HAP-1 (cell line): ENCODE results near the gene PPP2R3C.

ENCODE experiments used
- DNase-seq, 2 experiments: peaks; one replicate each; pipeline ENCODE4 v3.0.0-alpha.2; 2016 to 2020; ENCODE audit warnings: low spot score in 2 of 2
- H3K27me3 ChIP-seq: fragments of 250-450 bp; sonication (Bioruptor Pico); 2 replicates; pipeline ENCODE4 v1.5.1; 2020; ENCODE audit warnings: low read depth, mild to moderate bottlenecking, moderate library complexity
- H3K36me3 ChIP-seq: fragments of 250-450 bp; sonication (Bioruptor Pico); replicated peaks from 2 replicates; pipeline ENCODE4 v1.5.1; 2020; ENCODE audit warnings: mild to moderate bottlenecking
- H3K4me1 ChIP-seq: fragments of 250-450 bp; sonication (Bioruptor Pico); 2 replicates; pipeline ENCODE4 v1.5.1; 2020; ENCODE audit warnings: mild to moderate bottlenecking
- H3K4me3 ChIP-seq: fragments of 250-450 bp; sonication (Bioruptor Pico); 2 replicates; pipeline ENCODE4 v1.5.1; 2020; ENCODE audit warnings: mild to moderate bottlenecking, moderate library complexity
- H3K9me3 ChIP-seq: fragments of 250-450 bp; sonication (Bioruptor Pico); 2 replicates; pipeline ENCODE4 v1.5.1; 2020; ENCODE audit warnings: mild to moderate bottlenecking, moderate library complexity
- in situ Hi-C: fragments of 300-500 bp; cut with MboI; formaldehyde crosslinking; loops from 3 replicates; pipeline ENCODE4 v1.14.3; 2020; ENCODE audit warnings: low sequenced_read_pairs, inconsistent platforms, mixed read lengths

Gene PPP2R3C

DNA sequence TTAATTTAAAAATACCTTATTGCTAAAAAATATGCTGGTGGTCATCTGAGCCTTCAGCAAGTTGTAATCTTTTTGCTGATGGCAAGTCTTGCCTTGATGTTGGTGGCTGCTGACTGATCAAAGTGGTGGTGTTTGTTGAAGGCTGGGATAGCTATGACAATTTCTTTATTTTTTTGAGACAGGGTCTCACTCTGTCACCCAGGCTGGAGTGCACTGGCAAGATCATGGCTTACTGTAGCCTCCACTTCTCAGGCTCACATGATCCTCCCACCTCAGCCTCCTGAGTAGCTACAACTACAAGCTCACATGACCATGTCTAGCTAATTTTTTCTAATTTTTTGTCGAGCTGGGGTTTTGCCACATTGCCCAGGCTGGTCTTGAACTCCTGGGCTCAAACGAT lies 25.4 kb upstream of the PPP2R3C start:
- no peaks in the 10 kb centered on the region; the same call in 1 of the 2 replicates for H3K9me3 ChIP-seq
- no peak overlapping the region for H3K4me3 ChIP-seq
- in situ Hi-C loops, result loop anchor here (10.0 kb wide), 1 partner anchor 538 kb away; no protein-coding TSS in a partner anchor
- H3K27me3 ChIP-seq, result no peaks in the 10 kb centered on the region
- H3K4me1 ChIP-seq, result no peaks in the 10 kb centered on the region
- no peak for DNase-seq
- H3K36me3 ChIP-seq, result peaks cover 6% of the 10 kb centered on the region; the same call in 1 of the 2 replicates

DNA sequence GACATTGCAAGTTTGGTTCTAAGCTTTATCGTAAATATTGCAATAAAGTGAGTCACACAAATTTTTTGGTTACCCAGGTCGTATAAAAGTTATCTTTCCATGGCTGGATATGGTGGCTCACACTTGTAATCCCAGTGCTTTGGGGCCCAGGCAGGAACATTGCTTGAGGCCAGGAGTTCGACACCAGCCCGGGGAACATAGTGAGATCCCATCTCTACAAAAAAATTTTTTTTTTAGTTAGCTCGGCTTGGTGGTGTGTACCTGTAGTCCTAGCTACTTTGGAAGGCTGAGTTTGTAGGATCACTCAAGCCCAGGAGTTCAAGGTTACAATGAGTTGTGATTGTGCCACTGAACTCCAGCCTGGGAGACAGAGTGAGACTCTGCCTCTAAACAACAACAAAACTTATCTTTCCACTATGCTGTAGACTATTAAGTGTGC lies 24.9 kb upstream of the PPP2R3C start:
- H3K27me3 ChIP-seq, result no peaks in the 10 kb centered on the region
- H3K4me3 ChIP-seq, result no peak overlapping the region
- H3K4me1 ChIP-seq, result no peaks in the 10 kb centered on the region
- peaks cover 6% of the 10 kb centered on the region; the same call in 1 of the 2 replicates for H3K36me3 ChIP-seq
- DNase-seq, result no peak
- in situ Hi-C loops, result loop anchor here (10.0 kb wide), 1 partner anchor 538 kb away; no protein-coding TSS in a partner anchor
- no peaks in the 10 kb centered on the region; the same call in 1 of the 2 replicates for H3K9me3 ChIP-seq

DNA sequence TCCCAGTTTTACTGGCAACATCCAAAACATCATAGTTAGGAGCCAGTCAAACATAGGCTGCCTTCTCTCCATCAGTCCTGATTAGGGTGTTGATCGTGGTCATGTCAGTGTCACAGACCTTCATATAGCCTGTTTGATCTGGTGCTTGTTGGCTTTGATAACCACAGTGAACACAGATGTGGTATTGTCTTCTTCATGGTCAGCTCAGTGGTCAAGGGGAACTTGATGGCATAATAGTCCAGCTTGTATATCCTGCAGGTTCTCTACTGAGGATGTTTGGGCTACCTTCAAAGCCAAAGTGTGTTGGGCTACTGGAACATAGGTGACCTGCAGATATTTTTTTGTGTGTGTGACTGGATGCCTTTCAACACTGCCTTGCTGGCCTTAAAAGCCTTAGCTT lies 22.2 kb upstream of the PPP2R3C start:
- in situ Hi-C loops, result loop anchor here (10.0 kb wide), 1 partner anchor 541 kb away; no protein-coding TSS in a partner anchor

DNA sequence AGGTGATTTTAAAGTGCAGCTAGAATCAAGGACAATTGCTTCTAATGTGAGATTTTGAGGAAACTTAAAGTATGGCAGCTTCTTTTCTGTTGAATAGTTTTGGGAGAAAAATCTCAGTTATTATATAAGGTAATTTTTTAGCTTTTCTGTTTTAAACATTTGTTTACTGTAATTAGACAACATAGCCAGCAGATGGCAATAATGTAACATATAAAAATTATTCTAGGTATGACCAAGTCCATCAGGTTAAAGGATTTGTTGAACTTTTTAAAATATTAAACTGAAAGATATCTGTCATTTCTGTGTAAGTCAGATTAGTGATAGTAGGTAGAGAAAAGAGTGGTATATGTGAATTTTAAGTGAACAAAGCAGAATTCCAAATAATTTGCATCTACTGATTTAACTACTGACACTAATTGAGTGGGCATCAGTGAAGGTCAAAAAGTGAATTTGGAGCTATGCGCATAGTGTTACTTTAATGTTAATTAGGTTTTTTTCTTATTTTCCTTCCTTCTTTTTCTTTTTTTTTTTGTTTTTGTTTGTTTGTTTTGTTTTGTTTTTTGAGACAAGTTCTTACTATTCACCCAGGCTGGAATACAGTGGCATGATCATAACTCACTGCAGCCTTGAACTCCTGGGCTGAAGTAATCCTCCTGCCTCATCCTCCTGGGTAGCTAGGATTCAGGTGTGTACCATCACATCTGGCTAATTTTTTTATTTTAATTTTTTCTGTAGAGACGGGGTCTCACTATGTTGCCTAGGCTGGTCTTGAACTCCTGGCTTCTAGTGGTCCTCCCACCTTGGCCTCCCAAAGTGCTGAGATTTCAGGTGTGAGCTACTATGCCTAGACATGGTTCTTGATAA lies 19.2 kb upstream of the PPP2R3C start:
- H3K4me1 ChIP-seq, result no peaks in the 10 kb centered on the region
- DNase-seq, result peak in 1 of 2 experiments; percentile 50
- in situ Hi-C loops, result loop anchor here (10.0 kb wide), 1 partner anchor 544 kb away; no protein-coding TSS in a partner anchor
- no peak overlapping the region for H3K4me3 ChIP-seq
- no peaks in the 10 kb centered on the region for H3K27me3 ChIP-seq
- H3K9me3 ChIP-seq, result no peaks in the 10 kb centered on the region
- H3K36me3 ChIP-seq, result no peaks in the 10 kb centered on the region

More for the DNA sequence above, 22.2 kb upstream of the PPP2R3C start:
- Histone ChIP-seq H3K4me3 (no peak overlapping the region), H3K36me3 (no peaks in the 10 kb centered on the region), H3K4me1 (no peaks in the 10 kb centered on the region), H3K27me3 (no peaks in the 10 kb centered on the region), H3K9me3 (no peaks in the 10 kb centered on the region)
- DNase-seq, result no peak

DNA sequence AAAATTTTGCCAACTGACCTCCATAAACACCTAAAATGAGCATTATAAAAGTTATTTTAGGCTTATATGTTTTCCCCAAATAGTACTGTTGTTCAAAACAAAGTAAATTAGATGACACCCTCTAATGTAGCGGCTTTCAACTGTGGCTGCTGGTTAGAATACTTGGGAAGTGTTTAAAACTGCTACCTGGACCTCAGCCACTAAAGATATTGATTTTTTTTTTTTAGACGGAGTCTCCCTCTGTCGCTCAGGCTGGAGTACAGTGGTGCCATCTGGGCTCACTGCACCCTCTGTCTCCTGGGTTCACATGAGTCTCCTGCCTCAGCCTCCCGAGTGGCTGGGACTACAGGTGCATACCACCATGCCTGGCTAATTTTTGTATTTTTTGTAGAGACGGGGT lies 16.8 kb upstream of the PPP2R3C start:
- no peaks in the 10 kb centered on the region for H3K9me3 ChIP-seq
- no peaks in the 10 kb centered on the region for H3K4me1 ChIP-seq
- H3K36me3 ChIP-seq, result peaks cover 3% of the 10 kb centered on the region
- H3K27me3 ChIP-seq, result no peaks in the 10 kb centered on the region
- in situ Hi-C loops, result loop anchor here (5.0 kb wide), 1 partner anchor 274 kb away; no protein-coding TSS in a partner anchor
- no peak for DNase-seq
- H3K4me3 ChIP-seq, result no peak overlapping the region

DNA sequence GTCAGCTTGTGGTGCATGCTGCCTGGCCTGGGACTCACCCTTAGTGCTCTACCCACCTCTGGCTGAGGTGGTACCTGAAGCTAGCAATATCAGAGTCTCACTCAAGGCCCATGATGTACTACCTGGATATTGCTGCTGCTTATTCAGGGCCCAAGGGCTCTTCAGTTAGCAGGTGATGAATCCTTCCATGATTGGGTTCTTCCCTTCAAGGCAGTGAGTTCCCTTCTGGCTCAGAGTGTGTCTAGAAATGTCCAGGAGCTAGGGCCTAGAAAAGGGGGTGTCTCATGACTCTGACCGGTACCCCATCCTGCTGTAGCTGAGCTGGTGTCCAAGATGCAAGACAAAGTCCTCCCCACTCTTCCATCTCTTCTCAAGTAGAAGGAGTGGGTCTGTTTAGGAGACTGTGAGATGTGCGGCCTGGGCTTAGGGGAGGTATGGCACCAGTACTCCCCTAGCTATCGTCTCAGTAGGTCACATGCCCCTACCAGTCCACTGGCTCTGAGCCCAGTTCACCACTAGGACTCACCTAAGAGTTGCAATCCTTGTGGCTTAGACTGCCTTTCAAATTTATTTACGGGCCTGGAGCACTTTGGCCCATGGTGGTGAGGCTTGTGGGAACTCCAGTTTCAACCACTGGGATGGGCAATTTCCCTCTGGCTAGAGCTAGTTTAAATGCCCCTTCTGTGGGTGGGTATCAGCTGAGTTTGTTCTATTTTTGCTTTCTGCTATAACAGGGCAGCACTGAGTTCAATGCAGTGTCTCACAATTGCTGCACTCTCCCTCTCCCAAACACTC lies 12.7 kb upstream of the PPP2R3C start:
- in situ Hi-C loops, result loop anchor here (5.0 kb wide), 1 partner anchor 278 kb away; no protein-coding TSS in a partner anchor
- Histone ChIP-seq H3K9me3 (no peaks in the 10 kb centered on the region), H3K27me3 (no peaks in the 10 kb centered on the region), H3K4me1 (no peaks in the 10 kb centered on the region), H3K4me3 (no peak overlapping the region), H3K36me3 (peaks cover 9% of the 10 kb centered on the region)
- no peak for DNase-seq

DNA sequence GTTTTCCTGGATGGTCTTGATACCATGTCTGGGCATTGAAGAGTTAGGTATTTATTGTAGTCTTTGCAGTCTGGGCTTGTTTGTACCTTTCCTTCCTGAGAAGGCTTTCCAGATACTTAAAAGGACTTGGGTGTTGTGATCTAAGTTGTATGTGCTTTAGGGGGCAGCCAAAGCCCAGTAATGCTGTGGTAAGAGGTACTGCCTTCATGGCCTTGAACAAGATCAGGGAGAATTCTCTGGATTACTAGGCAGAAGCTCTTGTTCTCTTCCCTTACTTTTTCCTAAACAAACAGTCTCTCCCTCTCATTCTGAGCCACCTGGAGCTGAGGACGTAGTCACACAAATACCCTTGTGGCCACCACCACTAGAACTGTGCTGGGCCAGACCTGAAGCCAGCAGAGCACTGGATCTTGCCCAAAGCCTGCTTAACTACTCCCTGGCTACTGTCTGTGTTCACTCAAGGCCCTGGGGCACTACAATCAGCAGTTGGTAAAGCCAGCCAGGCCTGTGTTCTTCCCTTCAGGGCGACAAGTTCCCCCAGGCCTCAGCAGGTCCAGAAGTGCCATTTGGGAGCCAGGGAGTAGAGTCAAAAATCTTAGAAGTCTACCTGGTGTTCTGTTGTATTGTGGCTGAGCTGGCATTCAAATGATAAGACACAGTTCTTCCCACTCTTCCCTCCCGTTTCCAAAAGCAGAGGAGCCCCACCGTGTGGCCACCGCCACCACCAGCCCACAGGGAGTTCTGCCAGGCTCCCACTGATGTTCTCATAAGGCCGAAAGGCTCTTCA lies 11.9 kb upstream of the PPP2R3C start:
- Histone ChIP-seq H3K9me3 (no peaks in the 10 kb centered on the region), H3K27me3 (no peaks in the 10 kb centered on the region), H3K4me3 (no peak overlapping the region), H3K36me3 (peaks cover 9% of the 10 kb centered on the region), H3K4me1 (no peaks in the 10 kb centered on the region)
- no peak for DNase-seq
- in situ Hi-C loops, result no loop called here

DNA sequence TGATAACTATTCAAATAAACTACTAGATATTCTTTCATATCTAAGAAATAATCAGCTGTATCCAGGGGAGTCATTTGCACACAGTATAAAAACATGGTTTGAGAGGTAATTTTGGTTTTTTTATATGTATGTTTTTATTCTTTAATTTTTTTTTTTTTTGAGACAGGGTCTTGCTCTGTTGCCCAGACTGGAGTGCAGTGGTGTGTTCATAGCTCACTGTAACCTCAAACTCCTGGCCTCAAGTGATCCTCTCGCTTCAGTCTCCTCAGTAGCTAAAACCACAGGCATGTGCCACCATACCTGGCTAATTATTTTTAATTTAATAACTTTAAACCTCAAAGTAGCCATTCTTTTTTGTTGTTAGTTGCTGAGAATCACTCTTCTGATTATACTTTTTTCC lies 2.3 kb upstream of the PPP2R3C start:
- no peak for DNase-seq
- Histone ChIP-seq H3K27me3 (no peaks in the 10 kb centered on the region), H3K9me3 (no peaks in the 10 kb centered on the region), H3K36me3 (0 out of 2 replicates have a peak, but pooled peaks cover 3% of the 10 kb centered on the region), H3K4me3 (peak overlapping the region; percentile 59), H3K4me1 (peaks cover 14% of the 10 kb centered on the region)
- in situ Hi-C loops, result loop anchor here (10.0 kb wide), 1 partner anchor 249 kb away; the partner anchor contains the start of gene BAZ1A

DNA sequence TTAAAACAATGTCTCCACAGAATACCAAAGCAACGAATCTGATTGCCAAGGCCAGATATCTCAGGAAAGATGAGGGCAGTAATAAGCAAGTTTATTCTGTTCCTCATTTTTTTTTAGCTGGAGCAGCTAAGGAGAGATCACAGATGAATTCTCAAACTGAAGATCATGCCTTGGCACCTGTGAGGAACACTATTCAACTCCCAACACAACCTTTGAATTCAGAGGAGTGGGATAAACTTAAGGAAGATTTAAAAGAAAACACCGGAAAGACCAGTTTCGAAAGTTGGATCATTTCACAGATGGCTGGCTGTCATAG lies 1.6 kb upstream of the PPP2R3C start:
- H3K27me3 ChIP-seq, result no peaks in the 10 kb centered on the region
- DNase-seq, result no peak
- in situ Hi-C loops, result loop anchor here (10.0 kb wide), 1 partner anchor 249 kb away; the partner anchor contains the start of gene BAZ1A
- H3K9me3 ChIP-seq, result no peaks in the 10 kb centered on the region
- H3K4me3 ChIP-seq, result peak overlapping the region; percentile 59
- H3K4me1 ChIP-seq, result peaks cover 14% of the 10 kb centered on the region
- H3K36me3 ChIP-seq, result 0 out of 2 replicates have a peak, but pooled peaks cover 3% of the 10 kb centered on the region

DNA sequence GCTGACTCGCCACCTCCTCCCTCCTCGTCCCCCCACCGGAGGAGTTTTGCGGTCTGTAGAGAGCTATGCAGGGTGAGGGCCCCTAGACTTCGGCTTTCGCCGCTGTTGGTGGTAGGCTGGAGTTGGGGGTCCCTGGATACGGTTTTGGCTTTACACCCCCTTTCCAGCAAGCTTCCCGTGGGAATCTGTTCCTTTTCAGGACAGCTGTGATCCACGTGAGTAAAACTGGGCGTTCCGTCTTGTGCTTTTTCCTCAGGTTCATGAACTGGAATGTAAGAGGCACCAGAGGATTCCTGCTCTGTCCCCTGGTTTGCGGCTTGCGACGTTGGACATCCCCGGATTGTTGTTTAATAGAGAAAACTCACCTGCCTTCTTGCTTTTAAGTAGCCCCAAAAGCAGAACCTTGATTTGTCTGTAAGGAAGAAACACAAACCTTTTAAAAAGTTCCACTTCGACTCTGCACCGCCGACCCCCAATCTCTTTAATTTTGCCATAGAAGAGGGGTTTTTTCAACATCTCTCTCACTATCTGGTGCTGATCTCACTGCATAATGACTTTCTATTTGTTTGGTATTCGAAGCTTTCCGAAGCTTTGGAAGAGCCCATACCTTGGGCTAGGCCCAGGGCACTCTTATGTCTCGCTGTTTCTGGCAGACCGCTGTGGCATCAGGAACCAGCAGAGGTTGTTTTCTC lies 1.1 kb upstream of the PPP2R3C start:
- 0 out of 2 replicates have a peak, but pooled peaks cover 2% of the 10 kb centered on the region for H3K36me3 ChIP-seq
- peaks cover 15% of the 10 kb centered on the region for H3K4me1 ChIP-seq
- in situ Hi-C loops, result loop anchor here (10.0 kb wide), 1 partner anchor 248 kb away; the partner anchor contains the start of gene BAZ1A
- H3K9me3 ChIP-seq, result no peaks in the 10 kb centered on the region
- DNase-seq, result peak in 1 of 2 experiments; percentile 41
- peak overlapping the region; percentile 59 for H3K4me3 ChIP-seq
- no peaks in the 10 kb centered on the region for H3K27me3 ChIP-seq

DNA sequence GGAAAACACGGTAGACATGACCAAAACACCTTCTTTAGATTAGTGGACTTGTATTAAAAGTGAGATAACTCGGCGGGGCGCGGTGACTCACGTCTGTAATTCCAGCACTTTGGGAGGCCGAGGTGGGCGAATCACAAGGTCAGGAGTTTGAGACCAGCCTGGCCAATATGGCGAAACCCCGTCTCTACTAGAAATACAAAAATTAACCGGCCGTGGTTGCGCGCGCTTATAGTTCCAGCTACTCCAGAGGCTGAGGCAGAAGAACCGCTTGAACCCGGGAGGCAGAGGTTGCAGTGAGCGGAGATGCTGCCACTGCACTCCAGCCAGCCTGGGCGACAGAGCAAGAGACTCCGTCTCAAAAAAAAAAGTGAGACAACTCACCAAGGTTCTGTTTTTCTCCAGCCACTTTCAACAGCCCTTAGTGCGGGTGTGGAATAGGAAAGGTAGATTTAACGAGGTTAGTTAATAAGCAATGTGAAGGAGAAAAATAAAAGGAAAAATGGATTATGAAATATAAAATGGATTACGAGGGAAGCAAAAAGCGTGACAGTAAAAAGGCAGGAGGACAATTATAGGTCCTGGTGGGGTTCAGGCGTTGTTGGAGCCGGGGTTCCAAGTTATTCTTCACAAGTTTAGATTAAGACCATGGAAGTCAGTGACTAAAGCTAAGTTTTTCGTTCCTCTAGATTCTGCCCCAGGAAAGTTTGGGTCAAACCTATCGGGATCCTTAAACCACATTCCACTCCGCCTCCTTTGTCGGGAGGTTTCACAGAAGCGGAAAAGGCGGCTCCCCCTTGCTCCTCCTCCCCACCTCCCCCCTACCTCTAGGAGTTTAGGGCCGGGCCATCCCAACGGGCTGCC lies 534 bp downstream of the PPP2R3C start:
- Histone ChIP-seq H3K4me1 (peaks cover 10% of the 10 kb centered on the region; the same call in 1 of the 2 replicates), H3K4me3 (peak overlapping the region; percentile 59), H3K36me3 (no peaks in the 10 kb centered on the region), H3K27me3 (no peaks in the 10 kb centered on the region), H3K9me3 (no peaks in the 10 kb centered on the region)
- DNase-seq, result peak in 1 of 2 experiments; percentile 28
- in situ Hi-C loops, result loop anchor here (10.0 kb wide), 1 partner anchor 246 kb away; the partner anchor contains the start of gene BAZ1A

DNA sequence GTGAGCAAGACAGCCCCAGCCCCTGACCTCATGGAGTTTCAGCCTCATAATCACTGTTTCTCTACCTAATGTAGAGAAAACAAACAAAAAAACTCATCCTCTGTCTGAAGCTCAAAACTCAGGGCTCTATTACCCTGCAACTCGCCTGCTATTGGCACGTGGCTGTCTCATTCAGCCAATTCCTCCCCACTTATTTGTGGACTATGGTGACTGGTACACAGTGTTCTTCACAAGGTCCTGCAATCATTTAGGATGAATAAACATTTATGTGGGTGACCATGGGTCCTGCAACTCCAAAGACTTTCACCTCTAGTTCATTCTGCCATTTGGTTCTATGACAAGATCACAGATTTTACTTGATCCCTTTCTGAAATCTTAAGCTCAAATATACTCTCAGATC lies 4.7 kb downstream of the PPP2R3C start:
- no peak for DNase-seq
- Histone ChIP-seq H3K9me3 (no peaks in the 10 kb centered on the region), H3K4me1 (peaks cover 6% of the 10 kb centered on the region), H3K27me3 (no peaks in the 10 kb centered on the region), H3K4me3 (no peak overlapping the region), H3K36me3 (peaks cover 10% of the 10 kb centered on the region)
- in situ Hi-C loops, result no loop called here
